Neuronal stem cell (in vitro differentiated cells): ENCODE data around the gene CNTN5.

ENCODE experiments used
- DNase-seq: peaks from one replicate; pipeline ENCODE4 v3.0.0-alpha.2; 2013; ENCODE audit warnings: low spot score
- H2AFZ ChIP-seq: one replicate; pipeline ENCODE4 v1.6.1; 2013; ENCODE audit warnings: mild to moderate bottlenecking, low read length, inconsistent platforms
- H2AK5ac ChIP-seq: 2 replicates; pipeline ENCODE4 v1.6.1; 2013; ENCODE audit warnings: low read depth, mild to moderate bottlenecking, inconsistent platforms, low read length, moderate library complexity, mixed read lengths
- H2BK120ac ChIP-seq: 2 replicates; pipeline ENCODE4 v1.6.1; 2013; ENCODE audit warnings: low read depth, mild to moderate bottlenecking, inconsistent platforms, low read length, moderate library complexity, mixed read lengths
- H2BK12ac ChIP-seq: one replicate; pipeline ENCODE4 v1.6.1; 2013; ENCODE audit warnings: low read length, inconsistent platforms
- H2BK15ac ChIP-seq: 2 replicates; pipeline ENCODE4 v1.6.1; 2013; ENCODE audit warnings: mild to moderate bottlenecking, low read length, inconsistent platforms, mixed read lengths
- H2BK5ac ChIP-seq: one replicate; pipeline ENCODE4 v1.6.1; 2013; ENCODE audit warnings: inconsistent platforms, mild to moderate bottlenecking, low read length, moderate library complexity
- H3K14ac ChIP-seq: one replicate; pipeline ENCODE4 v1.6.1; 2013; ENCODE audit warnings: low read length, inconsistent platforms
- H3K18ac ChIP-seq: 2 replicates; pipeline ENCODE4 v1.6.1; 2013; ENCODE audit warnings: low read length, inconsistent platforms
- H3K23ac ChIP-seq: 2 replicates; pipeline ENCODE4 v1.6.1; 2013; ENCODE audit warnings: low read depth, mild to moderate bottlenecking, mixed read lengths, low read length, inconsistent platforms; ENCODE audit not compliant: poor library complexity
- H3K27ac ChIP-seq: replicated peaks from 3 replicates; pipeline ENCODE4 v1.5.1; 2013; ENCODE audit warnings: low read length, inconsistent platforms
- H3K27me3 ChIP-seq, 3 experiments: 2 replicates each; pipeline ENCODE4 v1.6.1; 2013; ENCODE audit warnings: low read length in 3 of 3, mild to moderate bottlenecking in 2 of 3, inconsistent platforms in 1 of 3, low read depth in 1 of 3, mixed read lengths in 1 of 3, moderate library complexity in 1 of 3; ENCODE audit not compliant: control insufficient read depth in 3 of 3, insufficient read depth in 3 of 3
- H3K36me3 ChIP-seq, 2 donors: replicated peaks in 1 of 2; 2 replicates each; pipeline ENCODE4 v1.6.1; 2013; ENCODE audit warnings: low read length in 2 of 2; ENCODE audit not compliant: control insufficient read depth in 2 of 2, insufficient read depth in 2 of 2
- H3K4ac ChIP-seq: 2 replicates; pipeline ENCODE4 v1.6.1; 2013; ENCODE audit warnings: inconsistent platforms, mild to moderate bottlenecking, low read length, moderate library complexity
- H3K4me1 ChIP-seq, 2 donors: 1 replicate in 1 of 2; 2 replicates in 1 of 2; pipeline ENCODE4 v1.6.1; 2013; ENCODE audit warnings: low read length in 2 of 2, low read depth in 1 of 2; ENCODE audit not compliant: control insufficient read depth in 2 of 2, insufficient read depth in 1 of 2
- H3K4me2 ChIP-seq: one replicate; pipeline ENCODE4 v1.6.1; 2013; ENCODE audit warnings: mild to moderate bottlenecking, low read length, inconsistent platforms; ENCODE audit not compliant: insufficient read depth, poor library complexity, severe bottlenecking
- H3K4me3 ChIP-seq, 2 donors: 2 replicates each; pipeline ENCODE4 v1.5.1; 2013; ENCODE audit warnings: low read length in 2 of 2, mild to moderate bottlenecking in 2 of 2, inconsistent platforms in 1 of 2, moderate library complexity in 1 of 2
- H3K79me1 ChIP-seq: one replicate; pipeline ENCODE4 v1.6.1; 2013; ENCODE audit warnings: low read depth, mild to moderate bottlenecking, inconsistent platforms, low read length, moderate library complexity
- H3K9ac ChIP-seq: one replicate; pipeline ENCODE4 v1.6.1; 2013; ENCODE audit warnings: mild to moderate bottlenecking, low read depth, low read length, inconsistent platforms; ENCODE audit not compliant: poor library complexity
- H3K9me3 ChIP-seq, 2 donors: replicated peaks in 1 of 2; 2 replicates each; pipeline versions ENCODE3 to v1.6.1; 2013; ENCODE audit warnings: low read length in 2 of 2, mild to moderate bottlenecking in 2 of 2, inconsistent platforms in 1 of 2, low read depth in 1 of 2, mixed read lengths in 1 of 2, moderate library complexity in 1 of 2; ENCODE audit not compliant: control insufficient read depth in 2 of 2, insufficient read depth in 1 of 2
- H4K8ac ChIP-seq: one replicate; pipeline ENCODE4 v1.6.1; 2013; ENCODE audit warnings: low read depth, mild to moderate bottlenecking, inconsistent platforms, low read length, moderate library complexity
- H4K91ac ChIP-seq: one replicate; pipeline ENCODE4 v1.6.1; 2013; ENCODE audit warnings: low read length, low read depth, mild to moderate bottlenecking, inconsistent platforms; ENCODE audit not compliant: poor library complexity
- WGBS, 2 donors: extraction: QIAGEN DNeasy Blood & Tissue Kit; methylation state at CpG; one replicate each; pipeline ENCODE4 v1.1.7; 2013; ENCODE audit warnings: missing lambda C conversion rate in 2 of 2, mixed read lengths in 1 of 2; ENCODE audit not compliant: insufficient read length in 2 of 2, insufficient replicate concordance in 1 of 2; ENCODE audit errors: extremely low coverage in 2 of 2; 5-methylcytosine and 5-hydroxymethylcytosine counted together

Gene CNTN5

DNA sequence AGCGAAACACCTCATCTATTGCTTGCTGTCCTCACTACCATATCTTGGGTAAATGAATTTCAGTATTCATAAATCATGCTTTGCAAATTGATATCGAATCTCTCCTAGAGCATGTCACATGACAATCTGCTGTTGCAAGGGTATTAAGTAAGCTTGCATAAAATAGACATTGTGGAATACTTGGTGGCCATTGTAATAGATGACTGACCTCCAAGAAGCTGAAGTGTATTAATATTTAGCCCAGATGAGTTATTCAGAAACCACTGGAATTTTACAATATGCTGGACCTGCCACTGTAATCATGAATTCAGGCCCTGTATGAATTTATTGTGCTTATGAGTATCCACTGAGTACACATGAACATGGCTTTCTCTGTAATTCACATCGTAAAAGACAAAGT, 1376.7 kb downstream of the CNTN5 start:
- no peak overlapping the region for H3K4ac ChIP-seq
- no CpG with 5 or more reads among the region's 3 CpGs for WGBS, 2 donors
- H3K79me1 ChIP-seq, result no peaks in the 10 kb centered on the region
- H3K23ac ChIP-seq, result no peak overlapping the region
- H3K9me3 ChIP-seq, result no peaks in the 10 kb centered on the region
- H3K4me2 ChIP-seq, result no peak overlapping the region
- no peaks in the 10 kb centered on the region for H3K36me3 ChIP-seq
- H2BK12ac ChIP-seq, result no peak overlapping the region
- DNase-seq, result no peak
- H3K27me3 ChIP-seq, result no peaks in the 10 kb centered on the region
- H3K4me3 ChIP-seq, result no peak overlapping the region
- H4K91ac ChIP-seq, result no peak overlapping the region
- no peak overlapping the region for H2BK5ac ChIP-seq
- no peak overlapping the region for H3K14ac ChIP-seq
- H3K9ac ChIP-seq, result no peak overlapping the region
- no peak overlapping the region for H3K27ac ChIP-seq
- no peak overlapping the region for H3K18ac ChIP-seq
- no peak overlapping the region for H4K8ac ChIP-seq
- no peaks in the 10 kb centered on the region for H3K4me1 ChIP-seq
- H2BK15ac ChIP-seq, result no peak overlapping the region
- H2AFZ ChIP-seq, result no peak overlapping the region
- H2BK120ac ChIP-seq, result no peak overlapping the region
- H2AK5ac ChIP-seq, result no peak overlapping the region

DNA sequence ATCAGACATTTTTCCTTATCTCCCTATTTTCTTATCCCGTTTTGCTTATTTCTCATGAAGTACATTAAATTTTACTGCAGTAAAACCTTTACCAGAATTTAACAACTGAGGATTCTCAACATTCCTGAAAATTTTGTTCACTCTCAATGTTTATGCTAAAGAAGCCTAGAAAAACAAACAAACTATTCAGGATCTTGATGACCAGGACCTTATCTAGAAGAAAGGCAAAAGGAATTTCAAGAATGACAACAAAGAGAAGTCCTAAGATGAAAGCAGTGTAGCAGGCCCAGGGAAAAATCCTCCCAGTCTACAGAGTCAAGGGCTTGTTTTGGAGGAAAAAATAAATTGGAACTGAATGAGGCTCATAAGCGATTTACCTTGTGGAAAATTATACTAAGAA, 1383.1 kb downstream of the CNTN5 start:
- Histone ChIP-seq H3K9ac (no peak overlapping the region), H2BK5ac (no peak overlapping the region), H2BK15ac (no peak overlapping the region), H2BK12ac (no peak overlapping the region), H3K4me2 (no peak overlapping the region), H3K4ac (no peak overlapping the region), H3K9me3 (peaks cover 0 to 2% of the 10 kb centered on the region in 2 donors), H3K14ac (no peak overlapping the region), H3K18ac (no peak overlapping the region), H3K36me3 (no peaks in the 10 kb centered on the region), H3K27me3 (no peaks in the 10 kb centered on the region), H4K8ac (no peak overlapping the region), H3K79me1 (no peaks in the 10 kb centered on the region), H2AFZ (no peak overlapping the region), H3K27ac (no peak overlapping the region), H2BK120ac (no peak overlapping the region), H4K91ac (no peak overlapping the region), H2AK5ac (no peak overlapping the region), H3K4me1 (no peaks in the 10 kb centered on the region), H3K23ac (no peak overlapping the region), H3K4me3 (no peak overlapping the region)
- WGBS, 2 donors, result no CpG with 5 or more reads among the region's 2 CpGs
- peak; percentile 41 for DNase-seq

DNA sequence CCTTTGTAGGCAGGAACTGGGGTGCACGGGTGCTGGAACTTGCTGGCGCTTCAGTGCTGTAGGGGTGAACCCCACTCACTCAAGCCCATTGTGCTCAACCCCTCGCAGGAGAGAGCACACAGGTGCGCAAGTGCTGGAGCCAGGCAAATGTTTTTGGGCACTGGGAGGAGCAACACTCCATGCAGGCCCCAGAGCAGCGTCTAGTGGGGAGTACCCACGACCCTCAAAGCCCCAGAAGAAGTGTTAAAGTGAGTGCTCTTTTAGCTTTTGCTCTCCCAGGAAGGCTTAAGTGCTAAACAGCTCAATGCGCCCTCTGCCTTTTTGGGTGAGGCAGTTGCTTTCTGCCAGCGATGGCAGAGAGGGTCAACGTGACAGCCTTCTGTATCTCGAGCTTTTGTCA, 1384.2 kb downstream of the CNTN5 start:
- no peak overlapping the region for H3K9ac ChIP-seq
- no peak overlapping the region for H4K91ac ChIP-seq
- no peak overlapping the region for H3K4me3 ChIP-seq
- no peak overlapping the region for H2BK15ac ChIP-seq
- no peak overlapping the region for H2BK5ac ChIP-seq
- no peak overlapping the region for H2BK12ac ChIP-seq
- DNase-seq, result no peak
- no peak overlapping the region for H2AFZ ChIP-seq
- H3K4me1 ChIP-seq, result no peaks in the 10 kb centered on the region
- H2AK5ac ChIP-seq, result no peak overlapping the region
- no peaks in the 10 kb centered on the region for H3K36me3 ChIP-seq
- no peak overlapping the region for H3K27ac ChIP-seq
- no peak overlapping the region for H4K8ac ChIP-seq
- WGBS, 2 donors, result no CpG with 5 or more reads among the region's 10 CpGs
- H3K18ac ChIP-seq, result no peak overlapping the region
- H3K27me3 ChIP-seq, result no peaks in the 10 kb centered on the region
- no peak overlapping the region for H3K23ac ChIP-seq
- H3K4ac ChIP-seq, result no peak overlapping the region
- peaks cover 0 to 2% of the 10 kb centered on the region in 2 donors for H3K9me3 ChIP-seq
- H3K14ac ChIP-seq, result no peak overlapping the region
- H3K4me2 ChIP-seq, result no peak overlapping the region
- H2BK120ac ChIP-seq, result no peak overlapping the region
- no peaks in the 10 kb centered on the region for H3K79me1 ChIP-seq
